Dedifferentiated amniotic fluid mesenchymal stem cell (primary cell): Measurements from ENCODE around the gene TAF11L10.
"Not testable (repeated sequence)": the region's sequence is repeated elsewhere in the genome, so short reads cannot be mapped to it uniquely, and the experiment has no call there.

Experiments used
- DNase-seq: peaks from one replicate; pipeline ENCODE4 v3.0.0-alpha.2; 2016; ENCODE audit errors: extremely low spot score

The TAF11L10 gene

DNA sequence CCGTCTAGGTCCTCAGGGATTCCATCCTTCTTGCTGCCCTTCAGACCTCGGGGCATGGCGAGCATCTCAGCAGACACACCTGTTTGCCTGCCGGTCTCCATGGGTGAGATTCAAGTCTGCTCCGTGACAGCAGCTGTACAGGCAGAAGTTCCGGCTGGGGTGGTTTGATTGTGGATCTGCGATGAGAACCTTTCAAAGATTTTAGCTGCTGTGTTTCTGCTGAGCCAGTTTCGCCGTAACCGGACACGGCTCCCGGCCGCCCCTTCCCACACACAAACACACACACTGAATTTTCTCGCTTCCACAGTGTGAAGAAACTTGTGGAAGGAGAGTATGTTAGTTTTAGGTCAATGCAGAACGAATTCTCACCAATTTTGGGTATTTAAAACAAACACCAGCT lies at the start of gene TAF11L10:
TSS of gene TAF11L10 (minus strand) at position 101 of the 400 bp plus-strand sequence.
- not testable (repeated sequence) for DNase-seq

DNA sequence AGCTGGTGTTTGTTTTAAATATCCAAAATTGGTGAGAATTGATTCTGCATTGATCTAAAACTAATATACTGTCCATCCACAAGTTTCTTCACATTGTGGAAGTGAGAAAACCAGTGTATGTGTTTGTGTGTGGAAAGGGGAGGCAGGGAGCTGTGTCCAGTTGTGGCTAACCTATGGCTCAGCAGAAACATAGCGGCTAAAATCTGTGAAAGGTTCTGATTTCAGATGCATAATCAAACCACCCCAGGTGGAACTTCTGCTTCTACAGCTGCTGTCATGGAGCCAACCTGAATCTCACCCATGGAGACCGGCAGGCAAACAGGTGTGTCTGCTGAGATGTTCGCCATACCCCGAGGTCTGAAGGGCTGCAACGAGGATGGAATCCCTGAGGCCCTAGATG lies 36.5 kb upstream of the TAF11L10 start, which contains the start of gene TAF11L14:
TSS of gene TAF11L14 (plus strand) at position 301 of the 400 bp plus-strand sequence.
- DNase-seq, result no peak

DNA sequence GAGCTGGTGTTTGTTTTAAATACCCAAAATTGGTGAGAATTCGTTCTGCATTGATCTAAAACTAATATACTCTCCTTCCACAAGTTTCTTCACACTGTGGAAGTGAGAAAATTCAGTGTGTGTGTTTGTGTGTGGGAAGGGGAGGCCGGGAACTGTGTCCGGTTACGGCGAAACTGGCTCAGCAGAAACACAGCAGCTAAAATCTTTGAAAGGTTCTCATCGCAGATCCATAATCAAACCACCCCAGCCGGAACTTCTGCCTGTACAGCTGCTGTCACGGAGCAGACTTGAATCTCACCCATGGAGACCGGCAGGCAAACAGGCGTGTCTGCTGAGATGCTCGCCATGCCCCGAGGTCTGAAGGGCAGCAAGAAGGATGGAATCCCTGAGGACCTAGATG lies 34.2 kb upstream of the TAF11L10 start, which contains the start of gene TAF11L13:
TSS of gene TAF11L13 (plus strand) at position 301 of the 400 bp plus-strand sequence.
- not testable (repeated sequence) for DNase-seq

DNA sequence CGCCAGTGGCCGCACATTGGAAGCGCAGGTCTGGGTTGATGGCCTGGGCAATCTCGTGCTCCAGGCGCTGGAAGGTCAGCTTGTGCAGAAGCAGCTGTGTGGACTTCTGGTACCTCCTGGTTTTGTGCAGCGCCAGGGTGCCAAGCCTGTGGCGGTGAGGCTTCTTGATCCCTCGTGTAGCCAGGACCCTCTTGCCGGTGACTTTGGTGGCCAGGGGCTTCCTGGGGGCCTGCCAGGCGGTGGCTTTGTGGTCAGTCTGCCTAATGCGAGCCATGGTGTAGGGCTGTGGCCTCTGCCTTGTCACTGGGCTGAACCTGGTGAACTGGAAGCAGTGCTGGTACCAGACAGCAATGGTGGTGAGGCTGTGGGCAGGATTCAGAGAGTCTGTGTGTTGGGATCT lies 28.1 kb upstream of the TAF11L10 start:
- no peak for DNase-seq

DNA sequence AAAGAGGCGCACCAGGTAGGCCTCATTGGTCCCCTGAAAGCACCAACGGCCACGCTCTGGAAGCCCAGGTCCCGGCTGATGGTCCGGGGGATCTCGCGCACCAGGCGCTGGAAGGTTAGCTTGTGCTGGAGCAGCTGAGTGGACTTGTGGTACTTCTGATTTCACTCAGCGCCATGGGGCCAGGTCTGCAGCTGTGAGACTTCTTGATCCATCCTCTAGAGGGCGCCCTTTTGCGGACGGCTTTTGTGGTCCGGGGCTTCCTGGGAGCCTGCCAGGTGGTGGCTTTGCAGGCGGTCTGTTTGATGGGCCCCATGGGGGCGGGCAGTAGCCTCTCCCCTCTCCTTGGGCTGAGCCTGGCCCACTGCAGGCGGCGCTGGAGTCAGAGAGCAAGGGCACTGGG lies 23.0 kb upstream of the TAF11L10 start:
- DNase-seq, result no peak

DNA sequence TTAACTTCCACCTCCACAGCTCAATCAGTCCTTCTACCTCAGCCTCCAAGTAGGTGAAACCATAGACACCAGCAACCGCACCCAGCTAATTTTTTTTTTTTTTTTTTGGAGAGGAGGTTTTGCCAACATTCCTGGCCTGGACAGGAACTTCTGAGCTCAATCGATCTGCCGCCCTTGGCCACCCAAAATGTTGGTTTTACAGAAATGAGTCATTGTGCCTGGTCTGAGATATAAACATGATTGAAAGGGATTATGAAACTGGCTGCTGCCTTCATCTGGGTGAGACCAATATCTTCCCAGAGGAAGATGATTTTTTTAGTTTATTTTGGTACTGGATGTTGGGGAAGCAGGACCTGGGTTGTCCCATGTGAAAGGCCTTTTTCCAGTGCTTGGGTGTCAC lies 21.7 kb upstream of the TAF11L10 start:
- DNase-seq, result no peak

DNA sequence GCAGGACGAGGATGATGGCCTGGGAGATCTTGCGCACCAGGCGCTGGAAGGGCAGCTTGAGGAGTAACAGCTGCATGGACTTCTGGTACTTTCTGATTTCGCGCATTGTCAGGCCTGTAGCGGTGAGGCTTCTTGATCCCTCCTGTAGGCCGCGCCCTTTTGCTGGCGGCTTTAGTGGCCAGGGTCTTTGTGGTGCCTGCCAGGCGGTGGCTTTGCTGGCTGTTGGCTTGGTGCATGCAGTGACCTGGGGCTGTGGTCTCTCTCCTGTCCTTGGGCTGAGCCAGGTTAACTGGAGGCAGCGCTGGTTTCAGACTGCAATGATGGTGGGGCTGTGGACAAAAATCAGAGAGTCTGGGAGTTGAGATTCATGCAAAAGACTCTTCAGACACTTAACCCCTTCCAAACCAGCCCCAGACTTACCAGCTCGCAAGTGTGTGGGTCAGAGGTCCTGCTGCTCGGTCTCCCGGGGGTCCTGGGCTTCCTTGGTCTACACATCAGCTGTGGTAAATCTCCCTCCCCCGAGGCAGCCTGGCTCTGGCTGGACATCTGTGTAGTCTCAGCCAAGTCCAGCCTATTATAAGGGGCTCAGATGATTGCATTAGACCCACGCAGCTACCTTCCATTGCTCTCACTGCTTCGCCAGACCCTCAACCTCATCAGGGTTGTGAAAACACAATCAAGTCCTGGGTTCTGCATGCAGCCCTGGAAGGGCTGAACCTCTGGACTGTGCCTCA lies 17.4 kb upstream of the TAF11L10 start:
- DNase-seq, result no peak

DNA sequence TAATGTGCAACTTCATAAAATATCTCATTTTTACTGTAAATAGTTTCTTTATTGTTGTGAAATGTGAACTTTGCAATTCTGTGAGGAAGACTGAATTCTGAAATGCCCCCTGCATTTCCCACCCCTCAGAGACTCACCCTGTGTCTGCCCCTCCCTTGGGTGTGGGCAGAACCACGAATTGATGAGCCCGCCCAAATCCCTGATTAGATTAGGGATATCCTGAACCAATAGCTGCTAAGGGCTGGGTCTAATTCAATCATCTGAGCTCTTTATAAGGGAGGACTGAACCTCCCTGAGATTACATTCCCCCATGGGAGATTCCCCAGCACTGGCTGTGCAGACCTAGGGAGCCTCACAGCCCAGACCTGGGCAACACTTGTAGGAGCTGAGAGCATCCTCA lies 12.5 kb upstream of the TAF11L10 start, which contains the start of gene TAF11L12:
TSS of gene TAF11L12 (plus strand) at position 301 of the 400 bp plus-strand sequence.
- DNase-seq, result not testable (repeated sequence)

DNA sequence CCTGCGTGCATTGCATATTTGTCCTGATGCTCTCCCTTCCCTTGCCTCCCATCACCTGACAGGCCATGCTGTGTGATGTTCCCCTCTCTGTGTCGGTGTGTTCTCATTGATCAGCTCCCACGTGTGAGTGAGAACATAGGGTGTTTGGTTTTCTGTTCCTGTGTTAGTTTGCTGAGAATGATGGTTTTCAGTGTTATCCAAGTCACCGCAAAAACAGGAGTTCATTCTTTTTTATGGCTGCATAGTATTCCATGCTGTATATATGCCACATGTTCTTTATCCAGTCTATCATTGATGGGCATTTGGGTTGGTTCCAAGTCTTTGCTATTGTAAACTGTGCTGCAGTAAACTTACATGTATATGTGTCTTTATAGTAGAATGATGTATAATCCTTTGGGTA lies 9.8 kb upstream of the TAF11L10 start:
- DNase-seq, result not testable (repeated sequence)

DNA sequence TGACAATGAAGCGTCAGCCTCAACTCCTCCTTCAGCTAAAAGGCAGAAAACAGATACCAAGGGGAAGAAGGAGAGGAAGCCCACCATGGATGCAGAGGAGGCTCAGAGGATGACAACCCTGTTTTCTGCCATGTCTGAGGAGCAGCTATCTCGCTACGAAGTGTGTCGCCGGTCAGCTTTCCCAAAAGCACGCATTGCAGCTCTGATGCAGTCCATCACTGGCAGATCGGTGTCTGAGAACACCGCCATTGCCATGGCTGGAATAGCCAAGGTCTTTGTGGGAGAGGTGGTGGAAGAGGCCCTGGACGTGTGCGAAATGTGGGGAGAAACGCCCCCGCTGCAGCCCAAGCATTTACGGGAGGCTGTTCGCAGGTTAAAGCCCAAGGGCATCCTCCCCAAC lies 7.3 kb upstream of the TAF11L10 start:
- DNase-seq, result no peak

DNA sequence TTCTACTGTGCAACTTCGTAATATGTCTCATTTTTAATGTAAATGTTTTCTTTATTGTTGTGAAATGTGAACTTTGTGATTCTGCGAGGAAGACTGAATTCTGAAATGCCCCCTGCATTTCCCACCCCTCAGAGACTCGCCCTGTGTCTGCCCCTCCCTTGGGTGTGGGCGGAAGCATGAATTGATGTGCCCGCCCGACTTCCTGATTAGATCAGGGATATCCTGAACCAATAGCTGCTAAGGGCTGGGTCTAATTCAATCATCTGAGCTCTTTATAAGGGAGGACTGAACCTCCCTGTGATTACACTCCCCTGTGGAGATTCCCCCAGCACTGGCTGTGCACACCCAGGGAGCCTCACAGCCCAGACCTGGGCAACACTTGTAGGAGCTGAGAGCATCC lies 6.3 kb upstream of the TAF11L10 start, which contains the start of gene TAF11L11:
TSS of gene TAF11L11 (plus strand) at position 304 of the 400 bp plus-strand sequence.
- not testable (repeated sequence) for DNase-seq

DNA sequence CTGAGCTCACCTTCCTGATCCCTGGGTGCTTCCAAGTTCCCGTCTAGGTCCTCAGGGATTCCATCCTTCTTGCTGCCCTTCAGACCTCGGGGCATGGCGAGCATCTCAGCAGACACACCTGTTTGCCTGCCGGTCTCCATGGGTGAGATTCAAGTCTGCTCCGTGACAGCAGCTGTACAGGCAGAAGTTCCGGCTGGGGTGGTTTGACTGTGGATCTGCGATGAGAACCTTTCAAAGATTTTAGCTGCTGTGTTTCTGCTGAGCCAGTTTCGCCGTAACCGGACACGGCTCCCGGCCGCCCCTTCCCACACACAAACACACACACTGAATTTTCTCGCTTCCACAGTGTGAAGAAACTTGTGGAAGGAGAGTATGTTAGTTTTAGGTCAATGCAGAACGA lies 3.4 kb downstream of the TAF11L10 start, which contains the start of gene TAF11L9:
TSS of gene TAF11L9 (minus strand) at position 140 of the 400 bp plus-strand sequence.
- DNase-seq, result not testable (repeated sequence)

DNA sequence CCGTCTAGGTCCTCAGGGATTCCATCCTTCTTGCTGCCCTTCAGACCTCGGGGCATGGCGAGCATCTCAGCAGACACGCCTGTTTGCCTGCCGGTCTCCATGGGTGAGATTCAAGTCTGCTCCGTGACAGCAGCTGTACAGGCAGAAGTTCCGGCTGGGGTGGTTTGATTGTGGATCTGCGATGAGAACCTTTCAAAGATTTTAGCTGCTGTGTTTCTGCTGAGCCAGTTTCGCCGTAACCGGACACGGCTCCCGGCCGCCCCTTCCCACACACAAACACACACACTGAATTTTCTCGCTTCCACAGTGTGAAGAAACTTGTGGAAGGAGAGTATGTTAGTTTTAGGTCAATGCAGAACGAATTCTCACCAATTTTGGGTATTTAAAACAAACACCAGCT lies 6.8 kb downstream of the TAF11L10 start, which contains the start of gene TAF11L8:
TSS of gene TAF11L8 (minus strand) at position 101 of the 400 bp plus-strand sequence.
- not testable (repeated sequence) for DNase-seq

DNA sequence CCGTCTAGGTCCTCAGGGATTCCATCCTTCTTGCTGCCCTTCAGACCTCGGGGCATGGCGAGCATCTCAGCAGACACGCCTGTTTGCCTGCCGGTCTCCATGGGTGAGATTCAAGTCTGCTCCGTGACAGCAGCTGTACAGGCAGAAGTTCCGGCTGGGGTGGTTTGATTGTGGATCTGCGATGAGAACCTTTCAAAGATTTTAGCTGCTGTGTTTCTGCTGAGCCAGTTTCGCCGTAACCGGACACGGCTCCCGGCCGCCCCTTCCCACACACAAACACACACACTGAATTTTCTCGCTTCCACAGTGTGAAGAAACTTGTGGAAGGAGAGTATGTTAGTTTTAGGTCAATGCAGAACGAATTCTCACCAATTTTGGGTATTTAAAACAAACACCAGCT lies 12.0 kb downstream of the TAF11L10 start, which contains the start of gene TAF11L7:
TSS of gene TAF11L7 (minus strand) at position 101 of the 400 bp plus-strand sequence.
- not testable (repeated sequence) for DNase-seq
